PC-9 (cell line): ENCODE results near the gene PROZ.

Source experiments
- CTCF ChIP-seq: fragments of 200-600 bp; sonication (generic); conservative IDR thresholded peaks from 2 replicates; pipeline ENCODE4 v1.6.1; 2017; ENCODE audit warnings: mixed run types, antibody characterized with exemption, mild to moderate bottlenecking, moderate library complexity
- EZH2 ChIP-seq: fragments of 200-600 bp; sonication (generic); IDR thresholded peaks from 2 replicates; pipeline ENCODE4 v1.8.0; 2017; ENCODE audit warnings: antibody characterized with exemption, low read depth

GRCh38 chr13:113210833-113211232 lies 52.4 kb downstream of the PROZ start:
- TF ChIP-seq CTCF, result no peak
- TF ChIP-seq EZH2, result no peak
